ENCODE data around the gene TSN. TPM values are rescaled to one million over a fixed set of nuclear protein-coding genes. Genes with fewer than 3 reads are reported as not detected.

The TSN gene
- total RNA-seq, 2 experiments from 2014 or later: 49.1 to 50.9 TPM

GRCh38 chr2:121774235-121774634 lies 18.8 kb downstream of the TSN start:
- Histone ChIP-seq H3K4me3 (ENCODE audit: low read length) (no peak overlapping the region), H3K27me3 (ENCODE audit: control insufficient read depth in 1 of 2, insufficient read depth in 2 of 2, low read length in 2 of 2) (no peaks in the 10 kb centered on the region), H3K36me3 (ENCODE audit: insufficient read depth, low read length) (no peaks in the 10 kb centered on the region), H3K27ac (ENCODE audit: low read depth in 1 of 2, low read length in 2 of 2) (no peak overlapping the region), H3K9me3 (ENCODE audit: control insufficient read depth in 1 of 2, insufficient read depth in 1 of 2, low read length in 2 of 2) (no peaks in the 10 kb centered on the region), H3K4me1 (ENCODE audit: insufficient read depth, low read length) (no peaks in the 10 kb centered on the region)
- H3K9me3 Mint-ChIP-seq: no peaks in the 10 kb centered on the region
- ATAC-seq (ENCODE audit: poor library complexity) (no peak), DNase-seq (no peak)
- H3K36me3 Mint-ChIP-seq (ENCODE audit: low read depth): peaks cover 22% of the 10 kb centered on the region
- no peak overlapping the region for H3K27ac Mint-ChIP-seq
- H3K27me3 Mint-ChIP-seq: no peaks in the 10 kb centered on the region
- intact Hi-C loops (cut with DNase I, micrococcal nuclease): no loop called here
- no peaks in the 10 kb centered on the region for H3K4me1 Mint-ChIP-seq (ENCODE audit: low read depth)
- ChIA-PET POLR2A (no interaction called here), CTCF (no interaction called here)
- no peak overlapping the region for H3K4me3 Mint-ChIP-seq
- TF ChIP-seq, protein P1, sequence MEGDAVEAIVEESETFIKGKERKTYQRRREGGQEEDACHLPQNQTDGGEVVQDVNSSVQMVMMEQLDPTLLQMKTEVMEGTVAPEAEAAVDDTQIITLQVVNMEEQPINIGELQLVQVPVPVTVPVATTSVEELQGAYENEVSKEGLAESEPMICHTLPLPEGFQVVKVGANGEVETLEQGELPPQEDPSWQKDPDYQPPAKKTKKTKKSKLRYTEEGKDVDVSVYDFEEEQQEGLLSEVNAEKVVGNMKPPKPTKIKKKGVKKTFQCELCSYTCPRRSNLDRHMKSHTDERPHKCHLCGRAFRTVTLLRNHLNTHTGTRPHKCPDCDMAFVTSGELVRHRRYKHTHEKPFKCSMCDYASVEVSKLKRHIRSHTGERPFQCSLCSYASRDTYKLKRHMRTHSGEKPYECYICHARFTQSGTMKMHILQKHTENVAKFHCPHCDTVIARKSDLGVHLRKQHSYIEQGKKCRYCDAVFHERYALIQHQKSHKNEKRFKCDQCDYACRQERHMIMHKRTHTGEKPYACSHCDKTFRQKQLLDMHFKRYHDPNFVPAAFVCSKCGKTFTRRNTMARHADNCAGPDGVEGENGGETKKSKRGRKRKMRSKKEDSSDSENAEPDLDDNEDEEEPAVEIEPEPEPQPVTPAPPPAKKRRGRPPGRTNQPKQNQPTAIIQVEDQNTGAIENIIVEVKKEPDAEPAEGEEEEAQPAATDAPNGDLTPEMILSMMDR (IDR thresholded peaks at IDR 0.05): no peak

GRCh38 chr2:121776361-121776760 lies 20.9 kb downstream of the TSN start:
- H3K9me3 ChIP-seq (ENCODE audit: control insufficient read depth in 1 of 2, insufficient read depth in 1 of 2, low read length in 2 of 2): no peaks in the 10 kb centered on the region
- no peaks in the 10 kb centered on the region for H3K4me1 ChIP-seq (ENCODE audit: insufficient read depth, low read length)
- no peaks in the 10 kb centered on the region for H3K36me3 ChIP-seq (ENCODE audit: insufficient read depth, low read length)
- no peak overlapping the region for H3K4me3 Mint-ChIP-seq
- TF ChIP-seq, protein P1 (IDR thresholded peaks at IDR 0.05): no peak
- no peaks in the 10 kb centered on the region for H3K27me3 ChIP-seq (ENCODE audit: control insufficient read depth in 1 of 2, insufficient read depth in 2 of 2, low read length in 2 of 2)
- DNase-seq (no peak), ATAC-seq (ENCODE audit: poor library complexity) (no peak)
- H3K4me3 ChIP-seq (ENCODE audit: low read length): no peak overlapping the region
- H3K27me3 Mint-ChIP-seq: no peaks in the 10 kb centered on the region
- ChIA-PET CTCF (no interaction called here), POLR2A (no interaction called here)
- H3K27ac ChIP-seq (ENCODE audit: low read depth in 1 of 2, low read length in 2 of 2): no peak overlapping the region
- no peaks in the 10 kb centered on the region for H3K4me1 Mint-ChIP-seq (ENCODE audit: low read depth)
- H3K36me3 Mint-ChIP-seq (ENCODE audit: low read depth): peaks cover 9% of the 10 kb centered on the region
- intact Hi-C loops (cut with DNase I, micrococcal nuclease): no loop called here
- no peak overlapping the region for H3K27ac Mint-ChIP-seq
- no peaks in the 10 kb centered on the region for H3K9me3 Mint-ChIP-seq

DNA sequence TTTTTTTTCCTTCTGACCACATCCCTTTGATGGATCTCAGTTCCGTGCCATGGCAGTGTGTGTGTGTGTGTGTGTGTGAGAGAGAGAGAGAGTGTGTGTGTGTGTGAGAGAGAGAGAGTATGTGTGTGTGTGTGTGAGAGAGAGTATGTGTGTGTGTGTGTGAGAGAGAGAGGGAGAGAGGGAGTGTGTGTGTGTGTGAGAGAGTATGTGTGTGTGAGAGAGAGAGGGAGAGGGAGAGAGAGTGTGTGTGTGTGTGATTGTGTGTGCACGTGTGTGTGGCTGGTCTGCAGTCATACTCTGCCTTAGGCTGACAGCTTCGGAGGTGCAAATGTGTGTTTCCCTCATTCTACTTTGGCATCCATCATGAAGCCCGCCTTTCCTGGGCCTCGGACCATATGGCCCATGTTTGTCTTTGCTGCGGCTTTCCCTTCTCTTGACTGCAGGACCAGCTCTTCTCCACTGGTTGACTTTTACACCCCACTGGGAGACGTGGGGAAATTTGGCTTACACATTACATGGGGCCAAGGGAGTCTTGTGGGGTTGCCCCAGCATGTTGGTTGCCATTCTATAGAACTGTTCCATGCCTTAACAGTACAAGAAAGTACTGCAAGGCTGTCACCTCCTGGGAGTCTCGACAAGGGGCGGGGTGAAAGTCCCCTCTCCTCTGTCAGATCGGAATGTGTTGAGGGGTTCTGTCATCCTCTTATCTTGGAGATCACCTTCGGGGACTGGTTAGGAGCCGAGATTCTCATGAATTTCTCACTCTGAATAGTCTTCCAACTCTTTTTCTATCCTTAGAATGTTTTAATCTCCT lies 21.6 kb downstream of the TSN start:
- DNase-seq (no peak), ATAC-seq (ENCODE audit: poor library complexity) (no peak)
- Histone ChIP-seq H3K4me3 (ENCODE audit: low read length) (no peak overlapping the region), H3K9me3 (ENCODE audit: control insufficient read depth in 1 of 2, insufficient read depth in 1 of 2, low read length in 2 of 2) (no peaks in the 10 kb centered on the region), H3K36me3 (ENCODE audit: insufficient read depth, low read length) (no peaks in the 10 kb centered on the region), H3K27me3 (ENCODE audit: control insufficient read depth in 1 of 2, insufficient read depth in 2 of 2, low read length in 2 of 2) (no peaks in the 10 kb centered on the region), H3K4me1 (ENCODE audit: insufficient read depth, low read length) (no peaks in the 10 kb centered on the region), H3K27ac (ENCODE audit: low read depth in 1 of 2, low read length in 2 of 2) (no peak overlapping the region)
- intact Hi-C loops (cut with DNase I, micrococcal nuclease): no loop called here
- no peaks in the 10 kb centered on the region for H3K4me1 Mint-ChIP-seq (ENCODE audit: low read depth)
- H3K27me3 Mint-ChIP-seq: no peaks in the 10 kb centered on the region
- TF ChIP-seq, protein P1 (IDR thresholded peaks at IDR 0.05): no peak
- ChIA-PET CTCF (no interaction called here), POLR2A (no interaction called here)
- no peak overlapping the region for H3K4me3 Mint-ChIP-seq
- peaks cover 4% of the 10 kb centered on the region for H3K36me3 Mint-ChIP-seq (ENCODE audit: low read depth)
- H3K27ac Mint-ChIP-seq: no peak overlapping the region
- H3K9me3 Mint-ChIP-seq: no peaks in the 10 kb centered on the region

Data from CD4-positive, alpha-beta T cell (primary cell).